Astrocyte (in vitro differentiated cells and primary cell): Measurements from ENCODE around the gene NCSTN. TPM values are rescaled to one million over a fixed set of nuclear protein-coding genes. Genes with fewer than 3 reads are reported as not detected.

Experiments used
- DNase-seq: peaks from one replicate; pipeline ENCODE4 v3.0.0-alpha.2; 2010; ENCODE audit warnings: low read depth
- FAIRE-seq: peaks from 2 replicates; lab custom pipeline; 2011; peaks lifted over from hg19 to GRCh38; lab: Jason Lieb, UNC
- H2AFZ ChIP-seq: 2 replicates; pipeline ENCODE4 v1.6.0; 2012; ENCODE audit warnings: low read depth, low read length, inconsistent platforms
- H3K27ac ChIP-seq: 2 replicates; pipeline ENCODE4 v1.5.1; 2011; ENCODE audit warnings: low read depth, low read length, inconsistent platforms
- H3K27me3 ChIP-seq: 2 replicates; pipeline ENCODE4 v1.6.0; 2011; ENCODE audit warnings: low read length, inconsistent platforms; ENCODE audit not compliant: insufficient read depth
- H3K36me3 ChIP-seq: 2 replicates; pipeline ENCODE4 v1.5.1; 2011; ENCODE audit warnings: low read length, inconsistent platforms; ENCODE audit not compliant: insufficient read depth
- H3K4me1 ChIP-seq: 2 replicates; pipeline ENCODE4 v1.5.1; 2011; ENCODE audit warnings: low read length, inconsistent platforms; ENCODE audit not compliant: insufficient read depth
- H3K4me2 ChIP-seq: 2 replicates; pipeline ENCODE4 v1.6.0; 2012; ENCODE audit warnings: low read length, inconsistent platforms
- H3K4me3 ChIP-seq: 2 replicates; pipeline ENCODE4 v1.5.1; 2011; ENCODE audit warnings: low read depth, mild to moderate bottlenecking, low read length, inconsistent platforms; ENCODE audit not compliant: insufficient read depth
- H3K79me2 ChIP-seq: 2 replicates; pipeline ENCODE4 v1.6.0; 2012; ENCODE audit warnings: mild to moderate bottlenecking, low read length, inconsistent platforms; ENCODE audit not compliant: insufficient read depth
- H3K9ac ChIP-seq: 2 replicates; pipeline ENCODE4 v1.6.0; 2012; ENCODE audit warnings: mild to moderate bottlenecking, low read length, inconsistent platforms
- H3K9me3 ChIP-seq: 2 replicates; pipeline ENCODE4 v1.5.1; 2012; ENCODE audit warnings: low read depth, mild to moderate bottlenecking, low read length, inconsistent platforms; ENCODE audit not compliant: insufficient read depth
- H4K20me1 ChIP-seq: 2 replicates; pipeline ENCODE4 v1.6.0; 2012; ENCODE audit warnings: low read length, inconsistent platforms; ENCODE audit not compliant: insufficient read depth
- H3K27ac Mint-ChIP-seq: one replicate; pipeline ENCODE4 v1.8.0; 2021; ENCODE audit warnings: mild to moderate bottlenecking, mixed read lengths; ENCODE audit not compliant: unreplicated experiment
- H3K27me3 Mint-ChIP-seq: one replicate; pipeline ENCODE4 v1.8.0; 2021; ENCODE audit warnings: low read depth, mixed read lengths; ENCODE audit not compliant: unreplicated experiment
- H3K36me3 Mint-ChIP-seq: one replicate; pipeline ENCODE4 v1.8.0; 2021; ENCODE audit warnings: low read depth, mixed read lengths; ENCODE audit not compliant: unreplicated experiment
- H3K4me1 Mint-ChIP-seq: one replicate; pipeline ENCODE4 v1.8.0; 2021; ENCODE audit warnings: low read depth, mixed read lengths; ENCODE audit not compliant: unreplicated experiment
- H3K4me3 Mint-ChIP-seq: one replicate; pipeline ENCODE4 v1.8.0; 2021; ENCODE audit warnings: mild to moderate bottlenecking, moderate library complexity, mixed read lengths; ENCODE audit not compliant: unreplicated experiment
- H3K9me3 Mint-ChIP-seq: one replicate; pipeline ENCODE4 v1.8.0; 2021; ENCODE audit warnings: mild to moderate bottlenecking, mixed read lengths; ENCODE audit not compliant: unreplicated experiment
- EZH2 ChIP-seq: IDR thresholded peaks from 2 replicates; pipeline ENCODE4 v1.6.1; 2012; ENCODE audit warnings: mild to moderate bottlenecking, low read length, inconsistent platforms; ENCODE audit not compliant: insufficient read depth
- total RNA-seq: library from RNA; stranded (reverse); gene quantifications from 2 replicates; pipeline ENCODE4 v1.2.1, GENCODE V29; 2021
- TF ChIP-seq, protein P1 (sequence below): IDR thresholded peaks from 2 replicates; pipeline ENCODE4 v1.5.1; 2011; ENCODE audit warnings: low read depth, mild to moderate bottlenecking, inconsistent platforms, low read length, moderate library complexity; ENCODE audit not compliant: insufficient read depth

The NCSTN gene
- total RNA-seq, 1 donor from 2014 or later, result 171 TPM

- H3K4me3 Mint-ChIP-seq, result no peak overlapping the region
- no peaks in the 10 kb centered on the region for H3K9me3 Mint-ChIP-seq
- no peaks in the 10 kb centered on the region for H3K9me3 ChIP-seq
- H3K36me3 ChIP-seq, result peaks cover 69% of the 10 kb centered on the region
- no peak overlapping the region for H2AFZ ChIP-seq
- no peak overlapping the region for H3K9ac ChIP-seq
- FAIRE-seq (no peak), DNase-seq (no peak)
- peaks cover 86% of the 10 kb centered on the region for H3K79me2 ChIP-seq
- H3K4me1 Mint-ChIP-seq, result peaks cover 2% of the 10 kb centered on the region
- no peak overlapping the region for H3K27ac Mint-ChIP-seq
- peaks cover 89% of the 10 kb centered on the region for H4K20me1 ChIP-seq
- H3K27me3 ChIP-seq, result no peaks in the 10 kb centered on the region
- TF ChIP-seq, protein P1, sequence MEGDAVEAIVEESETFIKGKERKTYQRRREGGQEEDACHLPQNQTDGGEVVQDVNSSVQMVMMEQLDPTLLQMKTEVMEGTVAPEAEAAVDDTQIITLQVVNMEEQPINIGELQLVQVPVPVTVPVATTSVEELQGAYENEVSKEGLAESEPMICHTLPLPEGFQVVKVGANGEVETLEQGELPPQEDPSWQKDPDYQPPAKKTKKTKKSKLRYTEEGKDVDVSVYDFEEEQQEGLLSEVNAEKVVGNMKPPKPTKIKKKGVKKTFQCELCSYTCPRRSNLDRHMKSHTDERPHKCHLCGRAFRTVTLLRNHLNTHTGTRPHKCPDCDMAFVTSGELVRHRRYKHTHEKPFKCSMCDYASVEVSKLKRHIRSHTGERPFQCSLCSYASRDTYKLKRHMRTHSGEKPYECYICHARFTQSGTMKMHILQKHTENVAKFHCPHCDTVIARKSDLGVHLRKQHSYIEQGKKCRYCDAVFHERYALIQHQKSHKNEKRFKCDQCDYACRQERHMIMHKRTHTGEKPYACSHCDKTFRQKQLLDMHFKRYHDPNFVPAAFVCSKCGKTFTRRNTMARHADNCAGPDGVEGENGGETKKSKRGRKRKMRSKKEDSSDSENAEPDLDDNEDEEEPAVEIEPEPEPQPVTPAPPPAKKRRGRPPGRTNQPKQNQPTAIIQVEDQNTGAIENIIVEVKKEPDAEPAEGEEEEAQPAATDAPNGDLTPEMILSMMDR, result no peak
- TF ChIP-seq EZH2, result no peak
- H3K36me3 Mint-ChIP-seq, result peaks cover 17% of the 10 kb centered on the region
- no peak overlapping the region for H3K4me2 ChIP-seq
- no peaks in the 10 kb centered on the region for H3K4me1 ChIP-seq
- no peak overlapping the region for H3K4me3 ChIP-seq
- H3K27me3 Mint-ChIP-seq, result no peaks in the 10 kb centered on the region
- H3K27ac ChIP-seq, result no peak overlapping the region
Observed at GRCh38 chr1:160332516-160332915, 10.7 kb upstream of the NCSTN start.

GRCh38 chr1:160338580-160338979 lies 4.6 kb upstream of the NCSTN start:
- peaks cover 25% of the 10 kb centered on the region for H3K4me1 Mint-ChIP-seq
- Histone ChIP-seq H3K79me2 (peaks cover 98% of the 10 kb centered on the region), H3K9ac (no peak overlapping the region), H3K27me3 (no peaks in the 10 kb centered on the region), H3K4me3 (no peak overlapping the region), H3K4me1 (peaks cover 12% of the 10 kb centered on the region), H3K4me2 (peak overlapping the region; percentile 12), H4K20me1 (peaks cover 82% of the 10 kb centered on the region), H2AFZ (no peak overlapping the region), H3K9me3 (no peaks in the 10 kb centered on the region), H3K27ac (no peak overlapping the region), H3K36me3 (peaks cover 44% of the 10 kb centered on the region)
- no peak overlapping the region for H3K27ac Mint-ChIP-seq
- FAIRE-seq (no peak), DNase-seq (no peak)
- no peaks in the 10 kb centered on the region for H3K9me3 Mint-ChIP-seq
- TF ChIP-seq, protein P1, result no peak
- no peak for TF ChIP-seq EZH2
- no peaks in the 10 kb centered on the region for H3K27me3 Mint-ChIP-seq
- H3K36me3 Mint-ChIP-seq, result peaks cover 9% of the 10 kb centered on the region
- H3K4me3 Mint-ChIP-seq, result peak overlapping the region; percentile 51

DNA sequence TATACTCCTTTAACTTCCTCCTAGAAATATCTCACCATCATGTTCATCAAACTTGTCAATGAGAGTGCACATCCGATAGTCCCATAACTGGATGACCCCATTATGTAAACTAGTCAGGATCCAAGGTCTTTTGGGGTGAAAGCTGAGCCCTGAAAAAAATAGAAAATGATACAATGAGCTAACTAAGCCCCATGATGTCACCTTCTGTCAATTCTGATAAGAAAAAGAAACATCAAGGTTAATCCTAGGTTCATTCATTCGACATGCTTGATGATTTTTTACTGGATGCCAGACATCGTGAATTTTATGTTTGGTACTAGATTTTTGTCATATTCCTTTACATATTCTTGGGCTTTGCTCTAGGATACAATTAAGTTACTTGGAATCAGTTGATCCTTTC lies 3.0 kb upstream of the NCSTN start:
- Mint-ChIP-seq H3K9me3 (no peaks in the 10 kb centered on the region), H3K27me3 (no peaks in the 10 kb centered on the region), H3K36me3 (peaks cover 6% of the 10 kb centered on the region), H3K4me3 (peak overlapping the region; percentile 100), H3K27ac (no peak overlapping the region), H3K4me1 (peaks cover 30% of the 10 kb centered on the region)
- H3K79me2 ChIP-seq, result peaks cover 96% of the 10 kb centered on the region
- no peaks in the 10 kb centered on the region for H3K9me3 ChIP-seq
- no peak overlapping the region for H3K27ac ChIP-seq
- no peaks in the 10 kb centered on the region for H3K27me3 ChIP-seq
- H2AFZ ChIP-seq, result no peak overlapping the region
- peak overlapping the region; percentile 94 for H3K4me2 ChIP-seq
- H3K4me1 ChIP-seq, result peaks cover 17% of the 10 kb centered on the region
- H3K9ac ChIP-seq, result peak overlapping the region; percentile 100
- no peak overlapping the region for H3K4me3 ChIP-seq
- peaks cover 68% of the 10 kb centered on the region for H4K20me1 ChIP-seq
- TF ChIP-seq, protein P1, result no peak
- TF ChIP-seq EZH2, result no peak
- peaks cover 30% of the 10 kb centered on the region for H3K36me3 ChIP-seq
- FAIRE-seq (no peak), DNase-seq (no peak)
